Retinal pigment epithelial cell (primary cell): Measurements from ENCODE around the gene HEXD.
"Not testable (repeated sequence)": the region's sequence is repeated elsewhere in the genome, so short reads cannot be mapped to it uniquely, and the experiment has no call there.

Source experiments
- DNase-seq: peaks from one replicate; pipeline ENCODE4 v3.0.0-alpha.2; 2010; ENCODE audit warnings: low read depth
- H3K4me3 ChIP-seq: 2 replicates; pipeline ENCODE4 v1.5.1; 2011; ENCODE audit warnings: mild to moderate bottlenecking, low read length, control low read depth, moderate library complexity
- CTCF ChIP-seq: conservative IDR thresholded peaks from 2 replicates; pipeline ENCODE4 v1.5.1; 2011; ENCODE audit warnings: low read depth, low read length, control low read depth, inconsistent platforms

Gene HEXD

GRCh38 chr17:82378741-82379021, 39.5 kb upstream of the HEXD start:
- no peak overlapping the region for H3K4me3 ChIP-seq
- TF ChIP-seq CTCF = no peak
- DNase-seq = no peak

- TF ChIP-seq CTCF = no peak
- H3K4me3 ChIP-seq = no peak overlapping the region
- DNase-seq = no peak
Measured at GRCh38 chr17:82380860-82381702, 37.1 kb upstream of the HEXD start.

GRCh38 chr17:82381703-82382009, 36.5 kb upstream of the HEXD start:
- not testable (repeated sequence) for DNase-seq, H3K4me3 ChIP-seq

- not testable (repeated sequence) for H3K4me3 ChIP-seq, DNase-seq
Measured at GRCh38 chr17:82382220-82382932, 35.8 kb upstream of the HEXD start.

GRCh38 chr17:82382933-82383255, 35.3 kb upstream of the HEXD start:
- no peak for TF ChIP-seq CTCF
- H3K4me3 ChIP-seq = no peak overlapping the region
- no peak for DNase-seq

- no peak for TF ChIP-seq CTCF
- no peak for DNase-seq
- H3K4me3 ChIP-seq = no peak overlapping the region
Measured at GRCh38 chr17:82383411-82383810, 34.7 kb upstream of the HEXD start.

GRCh38 chr17:82384051-82384729, 34.0 kb upstream of the HEXD start:
- no peak for TF ChIP-seq CTCF
- H3K4me3 ChIP-seq = no peak overlapping the region
- no peak for DNase-seq

GRCh38 chr17:82384730-82385481, 33.2 kb upstream of the HEXD start:
- no peak overlapping the region for H3K4me3 ChIP-seq
- no peak for TF ChIP-seq CTCF

More at GRCh38 chr17:82384730-82385481, 33.2 kb upstream of the HEXD start:
- no peak for DNase-seq
